ENCODE results near the gene ZNF865. TPM values are rescaled to one million over a fixed set of nuclear protein-coding genes. Genes with fewer than 3 reads are reported as not detected.

ZNF865 gene
- total and polyA plus RNA-seq, 2 donors (not counting 1 experiment from before 2014, with no cell fraction given), result 1.2 TPM

GRCh38 chr19:55592391-55593090 is 12.9 kb upstream of the ZNF865 start:
- peaks cover 15% of the 10 kb centered on the region for H3K36me3 ChIP-seq (ENCODE audit: control insufficient read depth, insufficient read depth, low read length)
- H3K27me3 ChIP-seq (ENCODE audit: control insufficient read depth, insufficient read depth, low read length), result no peaks in the 10 kb centered on the region
- no peak overlapping the region for H3K27ac ChIP-seq (ENCODE audit: insufficient read depth, low read length)
- H3K4me1 ChIP-seq (ENCODE audit: control insufficient read depth, extremely low read depth, insufficient read depth, low read length), result no peaks in the 10 kb centered on the region
- no peak overlapping the region for H3K4me3 ChIP-seq (replicated peaks in 1 of 4; ENCODE audit: control extremely low read depth in 1 of 4, insufficient read depth in 1 of 4, low read depth in 3 of 4, low read length in 4 of 4)
- no peaks in the 10 kb centered on the region for H3K9me3 ChIP-seq (ENCODE audit: control insufficient read depth, insufficient read depth, low read depth, low read length)
- H2AFZ ChIP-seq (ENCODE audit: low read length), result no peak overlapping the region
- H3K79me2 ChIP-seq (ENCODE audit: control insufficient read depth, insufficient read depth, low read length), result no peaks in the 10 kb centered on the region
- no peak overlapping the region for H3K9ac ChIP-seq (ENCODE audit: insufficient read depth, low read length)
- no peak overlapping the region for H3K4me2 ChIP-seq (ENCODE audit: extremely low read depth, insufficient read depth, low read length)
- no peak for DNase-seq (ENCODE audit: low read depth in 2 of 2)
- TF ChIP-seq CTCF (conservative IDR thresholded peaks at IDR 0.05 in 1 of 2, IDR thresholded peaks at IDR 0.05 in 1 of 2; ENCODE audit: low read depth in 1 of 2, low read length in 2 of 2), result no peak
- H4K20me1 ChIP-seq (ENCODE audit: control insufficient read depth, extremely low read depth, insufficient read depth, low read length), result no peaks in the 10 kb centered on the region

- TF ChIP-seq EZH2 (IDR thresholded peaks at IDR 0.05; ENCODE audit: low read length, missing control alignments), result no peak
- no peak for TF ChIP-seq CTCF (conservative IDR thresholded peaks at IDR 0.05 in 1 of 2, IDR thresholded peaks at IDR 0.05 in 1 of 2; ENCODE audit: low read depth in 1 of 2, low read length in 2 of 2)
- Histone ChIP-seq H4K20me1 (ENCODE audit: control insufficient read depth, extremely low read depth, insufficient read depth, low read length) (no peaks in the 10 kb centered on the region), H3K4me3 (replicated peaks in 1 of 4; ENCODE audit: control extremely low read depth in 1 of 4, insufficient read depth in 1 of 4, low read depth in 3 of 4, low read length in 4 of 4) (no peak overlapping the region), H3K9me3 (ENCODE audit: control insufficient read depth, insufficient read depth, low read depth, low read length) (no peaks in the 10 kb centered on the region), H2AFZ (ENCODE audit: low read length) (no peak overlapping the region), H3K4me1 (ENCODE audit: control insufficient read depth, extremely low read depth, insufficient read depth, low read length) (no peaks in the 10 kb centered on the region), H3K79me2 (ENCODE audit: control insufficient read depth, insufficient read depth, low read length) (no peaks in the 10 kb centered on the region), H3K27me3 (ENCODE audit: control insufficient read depth, insufficient read depth, low read length) (no peaks in the 10 kb centered on the region), H3K36me3 (ENCODE audit: control insufficient read depth, insufficient read depth, low read length) (peaks cover 16% of the 10 kb centered on the region), H3K27ac (ENCODE audit: insufficient read depth, low read length) (no peak overlapping the region), H3K4me2 (ENCODE audit: extremely low read depth, insufficient read depth, low read length) (no peak overlapping the region), H3K9ac (ENCODE audit: insufficient read depth, low read length) (no peak overlapping the region)
- no peak for DNase-seq (ENCODE audit: low read depth in 2 of 2)
These were observed 12.2 kb upstream of the ZNF865 start for GRCh38 chr19:55593096-55593772.

- no peak for DNase-seq (ENCODE audit: low read depth in 2 of 2)
- Histone ChIP-seq H3K9ac (ENCODE audit: insufficient read depth, low read length) (no peak overlapping the region), H3K27ac (ENCODE audit: insufficient read depth, low read length) (no peak overlapping the region), H3K4me2 (ENCODE audit: extremely low read depth, insufficient read depth, low read length) (no peak overlapping the region), H3K4me1 (ENCODE audit: control insufficient read depth, extremely low read depth, insufficient read depth, low read length) (no peaks in the 10 kb centered on the region), H3K79me2 (ENCODE audit: control insufficient read depth, insufficient read depth, low read length) (no peaks in the 10 kb centered on the region), H3K27me3 (ENCODE audit: control insufficient read depth, insufficient read depth, low read length) (no peaks in the 10 kb centered on the region), H3K36me3 (ENCODE audit: control insufficient read depth, insufficient read depth, low read length) (peaks cover 16% of the 10 kb centered on the region), H4K20me1 (ENCODE audit: control insufficient read depth, extremely low read depth, insufficient read depth, low read length) (no peaks in the 10 kb centered on the region), H3K4me3 (replicated peaks in 1 of 4; ENCODE audit: control extremely low read depth in 1 of 4, insufficient read depth in 1 of 4, low read depth in 3 of 4, low read length in 4 of 4) (no peak overlapping the region), H3K9me3 (ENCODE audit: control insufficient read depth, insufficient read depth, low read depth, low read length) (no peaks in the 10 kb centered on the region), H2AFZ (ENCODE audit: low read length) (no peak overlapping the region)
- TF ChIP-seq CTCF (conservative IDR thresholded peaks at IDR 0.05 in 1 of 2, IDR thresholded peaks at IDR 0.05 in 1 of 2; ENCODE audit: low read depth in 1 of 2, low read length in 2 of 2) (no peak), EZH2 (IDR thresholded peaks at IDR 0.05; ENCODE audit: low read length, missing control alignments) (no peak)
These were observed 10.4 kb upstream of the ZNF865 start for GRCh38 chr19:55594996-55595545.

All from fibroblast of lung (primary cell).